ENCODE measurements around the gene BRD4.
A peak's percentile ranks its signal among the peaks of the same experiment; 100 is the strongest.

The BRD4 gene

GRCh38 chr19:15262011-15262410 is 70.3 kb downstream of the BRD4 start:
- H3K27me3 ChIP-seq (replicated peaks), result no peaks in the 10 kb centered on the region
- no peak overlapping the region for H3K27ac ChIP-seq
- in situ Hi-C loops (cut with HindIII; ENCODE audit: low pct_ligation_motif_present, low sequenced_read_pairs), result no loop called here
- no peak for DNase-seq
- TF ChIP-seq, protein P1, sequence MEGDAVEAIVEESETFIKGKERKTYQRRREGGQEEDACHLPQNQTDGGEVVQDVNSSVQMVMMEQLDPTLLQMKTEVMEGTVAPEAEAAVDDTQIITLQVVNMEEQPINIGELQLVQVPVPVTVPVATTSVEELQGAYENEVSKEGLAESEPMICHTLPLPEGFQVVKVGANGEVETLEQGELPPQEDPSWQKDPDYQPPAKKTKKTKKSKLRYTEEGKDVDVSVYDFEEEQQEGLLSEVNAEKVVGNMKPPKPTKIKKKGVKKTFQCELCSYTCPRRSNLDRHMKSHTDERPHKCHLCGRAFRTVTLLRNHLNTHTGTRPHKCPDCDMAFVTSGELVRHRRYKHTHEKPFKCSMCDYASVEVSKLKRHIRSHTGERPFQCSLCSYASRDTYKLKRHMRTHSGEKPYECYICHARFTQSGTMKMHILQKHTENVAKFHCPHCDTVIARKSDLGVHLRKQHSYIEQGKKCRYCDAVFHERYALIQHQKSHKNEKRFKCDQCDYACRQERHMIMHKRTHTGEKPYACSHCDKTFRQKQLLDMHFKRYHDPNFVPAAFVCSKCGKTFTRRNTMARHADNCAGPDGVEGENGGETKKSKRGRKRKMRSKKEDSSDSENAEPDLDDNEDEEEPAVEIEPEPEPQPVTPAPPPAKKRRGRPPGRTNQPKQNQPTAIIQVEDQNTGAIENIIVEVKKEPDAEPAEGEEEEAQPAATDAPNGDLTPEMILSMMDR (IDR thresholded peaks at IDR 0.05; ENCODE audit: low read depth, low read length, missing control alignments), result no peak
- H3K36me3 ChIP-seq (replicated peaks), result peaks cover 75% of the 10 kb centered on the region
- H3K4me3 ChIP-seq (ENCODE audit: low read depth, low read length), result no peak overlapping the region

DNA sequence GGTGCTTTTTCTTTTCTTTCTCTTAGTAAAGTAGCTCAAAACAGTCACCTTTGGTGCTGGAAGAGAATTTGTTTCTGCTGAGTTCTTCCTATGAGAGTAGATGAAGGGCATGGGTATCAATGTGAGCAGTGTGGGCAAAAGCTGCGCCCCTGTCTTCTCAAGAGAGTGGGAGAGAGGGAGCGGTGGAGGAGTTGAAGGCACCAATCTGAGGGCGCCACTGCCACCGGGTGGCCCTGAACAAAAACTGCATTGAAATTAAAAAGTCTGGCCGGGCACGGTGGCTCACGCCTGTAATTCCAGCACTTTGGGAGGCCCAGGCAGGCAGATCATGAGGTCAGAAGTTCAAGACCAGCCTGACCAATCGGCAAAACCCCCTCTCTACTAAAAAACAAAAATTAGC is 71.4 kb downstream of the BRD4 start:
- TF ChIP-seq, protein P1 (IDR thresholded peaks at IDR 0.05; ENCODE audit: low read depth, low read length, missing control alignments), result peak; percentile 59
- H3K4me3 ChIP-seq (ENCODE audit: low read depth, low read length), result no peak overlapping the region
- no peak overlapping the region for H3K27ac ChIP-seq
- no peaks in the 10 kb centered on the region for H3K27me3 ChIP-seq (replicated peaks)
- peaks cover 81% of the 10 kb centered on the region for H3K36me3 ChIP-seq (replicated peaks)
- no peak for DNase-seq
- in situ Hi-C loops (cut with HindIII; ENCODE audit: low pct_ligation_motif_present, low sequenced_read_pairs), result no loop called here

DNA sequence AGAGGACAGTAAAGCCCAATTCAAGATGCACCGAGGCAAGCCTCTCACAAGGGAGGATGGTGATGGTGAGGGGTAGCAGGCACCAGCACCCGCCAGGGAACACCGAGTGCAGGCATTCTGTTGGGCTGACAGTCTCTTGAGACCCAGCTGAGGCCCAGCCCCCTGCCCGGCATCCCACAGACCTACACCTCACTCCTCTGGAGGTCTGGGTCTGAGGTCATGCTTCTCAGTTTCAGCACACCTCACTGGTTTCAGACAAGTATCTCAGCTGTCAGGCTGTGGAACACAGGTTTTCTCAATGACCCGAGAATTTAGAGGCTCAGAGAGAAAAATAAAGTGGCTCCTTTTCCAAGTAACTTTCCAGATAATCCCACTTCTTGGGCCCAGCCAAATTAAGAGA is 72.4 kb downstream of the BRD4 start:
- H3K27ac ChIP-seq, result no peak overlapping the region
- in situ Hi-C loops (cut with HindIII; ENCODE audit: low pct_ligation_motif_present, low sequenced_read_pairs), result no loop called here
- no peak for DNase-seq
- H3K36me3 ChIP-seq (replicated peaks), result peaks cover 84% of the 10 kb centered on the region
- no peaks in the 10 kb centered on the region for H3K27me3 ChIP-seq (replicated peaks)
- TF ChIP-seq, protein P1 (IDR thresholded peaks at IDR 0.05; ENCODE audit: low read depth, low read length, missing control alignments), result no peak
- H3K4me3 ChIP-seq (ENCODE audit: low read depth, low read length), result no peak overlapping the region

- in situ Hi-C loops (cut with HindIII; ENCODE audit: low pct_ligation_motif_present, low sequenced_read_pairs), result no loop called here
- Histone ChIP-seq H3K36me3 (replicated peaks) (peaks cover 81% of the 10 kb centered on the region), H3K27me3 (replicated peaks) (no peaks in the 10 kb centered on the region), H3K27ac (no peak overlapping the region), H3K4me3 (ENCODE audit: low read depth, low read length) (no peak overlapping the region)
- TF ChIP-seq, protein P1 (IDR thresholded peaks at IDR 0.05; ENCODE audit: low read depth, low read length, missing control alignments), result no peak
- no peak for DNase-seq
These were observed 74.6 kb downstream of the BRD4 start for GRCh38 chr19:15257782-15258181.

DNA sequence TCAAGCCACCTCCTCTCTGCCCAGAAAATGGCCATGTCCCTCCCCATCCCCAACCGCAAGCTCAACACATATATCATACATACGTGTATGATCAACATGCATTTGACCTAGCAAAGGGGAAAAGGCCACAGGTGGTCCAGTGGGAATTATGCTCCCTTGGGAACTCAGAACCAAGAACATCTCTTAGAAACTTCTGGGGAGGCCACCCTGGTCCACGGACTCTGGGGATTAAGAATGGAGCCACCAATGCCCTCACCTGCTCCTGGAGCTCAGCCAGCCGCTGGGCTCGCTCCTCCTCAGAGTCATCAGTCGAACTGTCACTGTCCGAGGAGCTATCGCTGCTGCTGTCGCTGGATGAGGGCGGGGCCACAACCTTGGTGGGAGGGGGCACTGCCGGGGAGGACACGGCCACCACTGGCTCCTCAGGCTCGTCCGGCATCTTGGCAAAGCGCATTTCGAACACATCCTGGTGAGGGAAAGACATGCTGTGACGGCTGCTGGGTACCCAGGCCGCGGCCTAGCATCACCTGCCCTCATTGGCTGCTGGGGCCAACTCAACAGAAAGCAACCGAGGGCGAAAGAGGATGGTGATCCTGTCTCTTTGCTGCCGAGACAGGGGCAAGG is 75.5 kb downstream of the BRD4 start:
- Histone ChIP-seq H3K27me3 (replicated peaks) (no peaks in the 10 kb centered on the region), H3K4me3 (ENCODE audit: low read depth, low read length) (no peak overlapping the region), H3K36me3 (replicated peaks) (peaks cover 77% of the 10 kb centered on the region), H3K27ac (no peak overlapping the region)
- TF ChIP-seq, protein P1 (IDR thresholded peaks at IDR 0.05; ENCODE audit: low read depth, low read length, missing control alignments), result no peak
- in situ Hi-C loops (cut with HindIII; ENCODE audit: low pct_ligation_motif_present, low sequenced_read_pairs), result no loop called here
- no peak for DNase-seq

Data from brain microvascular endothelial cell (primary cell).